ENCODE results near the gene MEPE.

MEPE gene

GRCh38 chr4:87834401-87834800 is 1.6 kb downstream of the MEPE start:
- Histone ChIP-seq H3K4me3 (ENCODE audit: low read depth, low read length, poor library complexity, severe bottlenecking) (no peak overlapping the region), H3K27me3 (ENCODE audit: insufficient read depth, low read length) (no peaks in the 10 kb centered on the region), H3K4me2 (ENCODE audit: low read length) (no peak overlapping the region), H3K4me1 (ENCODE audit: insufficient read depth, low read length, severe bottlenecking) (no peaks in the 10 kb centered on the region), H3K36me3 (ENCODE audit: insufficient read depth, low read length) (no peaks in the 10 kb centered on the region), H3F3A (ENCODE audit: insufficient read depth, low read length) (no peaks in the 10 kb centered on the region), H2AFZ (ENCODE audit: low read length) (no peak overlapping the region), H3K9me2 (ENCODE audit: low read depth, low read length) (no peaks in the 10 kb centered on the region), H3K9ac (ENCODE audit: low read length) (no peak overlapping the region), H4K20me1 (ENCODE audit: insufficient read depth, low read length) (no peaks in the 10 kb centered on the region), H3K27ac (ENCODE audit: low read depth, low read length, poor library complexity, severe bottlenecking) (no peak overlapping the region), H3K9me3 (ENCODE audit: low read length) (no peaks in the 10 kb centered on the region), H3K79me2 (ENCODE audit: insufficient read depth, low read length) (no peaks in the 10 kb centered on the region)
- TF ChIP-seq EZH2 (IDR thresholded peaks at IDR 0.05; ENCODE audit: borderline replicate concordance, low read length) (no peak), CTCF (IDR thresholded peaks at IDR 0.05; ENCODE audit: low read length) (no peak)

GRCh38 chr4:87835197-87835596 is 2.4 kb downstream of the MEPE start:
- Histone ChIP-seq H3K4me2 (ENCODE audit: low read length) (no peak overlapping the region), H3K27me3 (ENCODE audit: insufficient read depth, low read length) (no peaks in the 10 kb centered on the region), H3K27ac (ENCODE audit: low read depth, low read length, poor library complexity, severe bottlenecking) (no peak overlapping the region), H2AFZ (ENCODE audit: low read length) (no peak overlapping the region), H3F3A (ENCODE audit: insufficient read depth, low read length) (no peaks in the 10 kb centered on the region), H3K9ac (ENCODE audit: low read length) (no peak overlapping the region), H3K4me1 (ENCODE audit: insufficient read depth, low read length, severe bottlenecking) (no peaks in the 10 kb centered on the region), H3K36me3 (ENCODE audit: insufficient read depth, low read length) (no peaks in the 10 kb centered on the region), H3K79me2 (ENCODE audit: insufficient read depth, low read length) (no peaks in the 10 kb centered on the region), H3K4me3 (ENCODE audit: low read depth, low read length, poor library complexity, severe bottlenecking) (no peak overlapping the region), H3K9me3 (ENCODE audit: low read length) (no peaks in the 10 kb centered on the region), H3K9me2 (ENCODE audit: low read depth, low read length) (no peaks in the 10 kb centered on the region), H4K20me1 (ENCODE audit: insufficient read depth, low read length) (no peaks in the 10 kb centered on the region)
- no peak for TF ChIP-seq EZH2 (IDR thresholded peaks at IDR 0.05; ENCODE audit: borderline replicate concordance, low read length)
- TF ChIP-seq CTCF (IDR thresholded peaks at IDR 0.05; ENCODE audit: low read length): no peak

- H3F3A ChIP-seq (ENCODE audit: insufficient read depth, low read length): no peaks in the 10 kb centered on the region
- H3K9me2 ChIP-seq (ENCODE audit: low read depth, low read length): no peaks in the 10 kb centered on the region
- no peaks in the 10 kb centered on the region for H3K4me1 ChIP-seq (ENCODE audit: insufficient read depth, low read length, severe bottlenecking)
- no peak for TF ChIP-seq CTCF (IDR thresholded peaks at IDR 0.05; ENCODE audit: low read length)
- TF ChIP-seq EZH2 (IDR thresholded peaks at IDR 0.05; ENCODE audit: borderline replicate concordance, low read length): no peak
- no peaks in the 10 kb centered on the region for H3K36me3 ChIP-seq (ENCODE audit: insufficient read depth, low read length)
- H3K9ac ChIP-seq (ENCODE audit: low read length): no peak overlapping the region
- H3K4me2 ChIP-seq (ENCODE audit: low read length): no peak overlapping the region
- no peaks in the 10 kb centered on the region for H3K27me3 ChIP-seq (ENCODE audit: insufficient read depth, low read length)
- no peak overlapping the region for H2AFZ ChIP-seq (ENCODE audit: low read length)
- no peaks in the 10 kb centered on the region for H4K20me1 ChIP-seq (ENCODE audit: insufficient read depth, low read length)
- no peak overlapping the region for H3K4me3 ChIP-seq (ENCODE audit: low read depth, low read length, poor library complexity, severe bottlenecking)
- H3K79me2 ChIP-seq (ENCODE audit: insufficient read depth, low read length): no peaks in the 10 kb centered on the region
- H3K9me3 ChIP-seq (ENCODE audit: low read length): no peaks in the 10 kb centered on the region
- no peak overlapping the region for H3K27ac ChIP-seq (ENCODE audit: low read depth, low read length, poor library complexity, severe bottlenecking)
Observed at GRCh38 chr4:87835743-87836142, 3.0 kb downstream of the MEPE start.
